ENCODE measurements around the gene CEBPZ.

- no peak for TF ChIP-seq CTCF (conservative IDR thresholded peaks at IDR 0.05 in 1 of 2, IDR thresholded peaks at IDR 0.05 in 1 of 2; ENCODE audit: low read depth in 1 of 2, low read length in 2 of 2)
- no peak for TF ChIP-seq EZH2 (IDR thresholded peaks at IDR 0.05; ENCODE audit: low read length, missing control alignments)
Measured at GRCh38 chr2:37271376-37272067, 40.1 kb upstream of the CEBPZ start.
